ENCODE measurements around the gene LGR5.

GRCh38 chr12:71556448-71556847 is 116.8 kb downstream of the LGR5 start:
- TF ChIP-seq, protein P1, sequence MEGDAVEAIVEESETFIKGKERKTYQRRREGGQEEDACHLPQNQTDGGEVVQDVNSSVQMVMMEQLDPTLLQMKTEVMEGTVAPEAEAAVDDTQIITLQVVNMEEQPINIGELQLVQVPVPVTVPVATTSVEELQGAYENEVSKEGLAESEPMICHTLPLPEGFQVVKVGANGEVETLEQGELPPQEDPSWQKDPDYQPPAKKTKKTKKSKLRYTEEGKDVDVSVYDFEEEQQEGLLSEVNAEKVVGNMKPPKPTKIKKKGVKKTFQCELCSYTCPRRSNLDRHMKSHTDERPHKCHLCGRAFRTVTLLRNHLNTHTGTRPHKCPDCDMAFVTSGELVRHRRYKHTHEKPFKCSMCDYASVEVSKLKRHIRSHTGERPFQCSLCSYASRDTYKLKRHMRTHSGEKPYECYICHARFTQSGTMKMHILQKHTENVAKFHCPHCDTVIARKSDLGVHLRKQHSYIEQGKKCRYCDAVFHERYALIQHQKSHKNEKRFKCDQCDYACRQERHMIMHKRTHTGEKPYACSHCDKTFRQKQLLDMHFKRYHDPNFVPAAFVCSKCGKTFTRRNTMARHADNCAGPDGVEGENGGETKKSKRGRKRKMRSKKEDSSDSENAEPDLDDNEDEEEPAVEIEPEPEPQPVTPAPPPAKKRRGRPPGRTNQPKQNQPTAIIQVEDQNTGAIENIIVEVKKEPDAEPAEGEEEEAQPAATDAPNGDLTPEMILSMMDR (conservative IDR thresholded peaks at IDR 0.05; ENCODE audit: low read depth, low read length): no peak
- no peak for TF ChIP-seq EZH2 (IDR thresholded peaks at IDR 0.05; ENCODE audit: low read length, unreplicated experiment)
- no peak for TF ChIP-seq EZH2phosphoT487 (IDR thresholded peaks at IDR 0.05; ENCODE audit: borderline replicate concordance, low read length)

All from PC-3 (cell line).